Measurements from ENCODE around the gene ZNF219.

DNA sequence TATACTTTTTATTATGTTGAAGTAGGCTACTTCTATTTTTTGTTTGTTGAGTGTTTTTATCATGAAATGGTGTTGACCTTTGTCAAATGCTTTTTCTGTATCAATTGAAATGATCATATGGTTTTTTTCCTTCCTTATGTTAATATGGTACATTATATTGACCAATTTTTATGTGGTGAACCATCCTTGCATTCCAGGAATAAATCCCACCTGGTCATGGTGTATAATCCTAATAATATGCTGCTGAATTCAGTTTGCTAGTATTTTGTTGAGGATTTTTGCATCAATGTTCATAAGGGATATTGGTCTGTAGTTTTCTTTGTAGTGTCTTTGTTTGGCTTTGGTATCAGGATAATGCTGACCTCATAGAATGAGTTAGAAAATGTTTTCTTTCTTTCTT, 47.0 kb upstream of the ZNF219 start:
- TF ChIP-seq NFIC (IDR thresholded peaks at IDR 0.05; ENCODE audit: low read depth, low read length), result no peak
- no peak for TF ChIP-seq EP300 (IDR thresholded peaks at IDR 0.05; ENCODE audit: borderline replicate concordance in 1 of 2, control insufficient read depth in 1 of 2, low read depth in 2 of 2, low read length in 2 of 2)
- TF ChIP-seq EZH2 (IDR thresholded peaks at IDR 0.05; ENCODE audit: borderline replicate concordance, control insufficient read depth, low read depth, low read length), result no peak
- TF ChIP-seq, protein P1, sequence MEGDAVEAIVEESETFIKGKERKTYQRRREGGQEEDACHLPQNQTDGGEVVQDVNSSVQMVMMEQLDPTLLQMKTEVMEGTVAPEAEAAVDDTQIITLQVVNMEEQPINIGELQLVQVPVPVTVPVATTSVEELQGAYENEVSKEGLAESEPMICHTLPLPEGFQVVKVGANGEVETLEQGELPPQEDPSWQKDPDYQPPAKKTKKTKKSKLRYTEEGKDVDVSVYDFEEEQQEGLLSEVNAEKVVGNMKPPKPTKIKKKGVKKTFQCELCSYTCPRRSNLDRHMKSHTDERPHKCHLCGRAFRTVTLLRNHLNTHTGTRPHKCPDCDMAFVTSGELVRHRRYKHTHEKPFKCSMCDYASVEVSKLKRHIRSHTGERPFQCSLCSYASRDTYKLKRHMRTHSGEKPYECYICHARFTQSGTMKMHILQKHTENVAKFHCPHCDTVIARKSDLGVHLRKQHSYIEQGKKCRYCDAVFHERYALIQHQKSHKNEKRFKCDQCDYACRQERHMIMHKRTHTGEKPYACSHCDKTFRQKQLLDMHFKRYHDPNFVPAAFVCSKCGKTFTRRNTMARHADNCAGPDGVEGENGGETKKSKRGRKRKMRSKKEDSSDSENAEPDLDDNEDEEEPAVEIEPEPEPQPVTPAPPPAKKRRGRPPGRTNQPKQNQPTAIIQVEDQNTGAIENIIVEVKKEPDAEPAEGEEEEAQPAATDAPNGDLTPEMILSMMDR (IDR thresholded peaks at IDR 0.05 in 2 of 3, conservative IDR thresholded peaks at IDR 0.05 in 1 of 3; ENCODE audit: control insufficient read depth in 2 of 3, extremely low read depth in 1 of 3, insufficient read depth in 1 of 3, low read depth in 3 of 3, low read length in 3 of 3), result no peak
- TF ChIP-seq PBX3 (IDR thresholded peaks at IDR 0.05; ENCODE audit: insufficient replicate concordance, low read depth, low read length), result no peak
- TF ChIP-seq POLR2AphosphoS5 (IDR thresholded peaks at IDR 0.05; ENCODE audit: low read length), result no peak
